ENCODE results near the gene UIMC1. TPM values are rescaled to one million over a fixed set of nuclear protein-coding genes. Genes with fewer than 3 reads are reported as not detected.

Gene UIMC1
- total RNA-seq, 2 donors from 2014 or later = 19.1 to 27.2 TPM

DNA sequence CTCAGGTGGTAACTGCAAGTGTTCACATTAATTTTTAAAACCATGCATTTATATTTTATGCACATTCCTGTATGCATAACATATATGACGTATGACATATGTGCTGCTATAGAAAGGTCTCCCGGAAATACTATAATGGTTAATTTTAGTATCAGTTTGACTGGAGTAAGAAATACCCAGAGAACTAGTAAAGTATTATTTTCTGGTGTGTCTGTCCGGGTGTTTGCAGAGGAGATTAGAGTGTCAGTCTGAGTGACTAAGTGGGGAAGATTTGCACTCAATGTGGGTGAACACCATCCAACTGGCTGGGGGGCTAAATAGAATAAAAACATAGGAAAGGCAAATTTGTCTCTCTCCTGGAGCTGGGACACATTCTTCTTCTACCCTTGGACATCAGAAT, 26.9 kb downstream of the UIMC1 start:
- WGBS, 2 donors = 67 to 78% methylated on average over 3 of the region's 3 CpGs
- Histone ChIP-seq H3K27me3 (no peaks in the 10 kb centered on the region), H3K4me3 (no peak overlapping the region), H3K36me3 (replicated peaks in 1 of 2; ENCODE audit: insufficient read depth in 1 of 2, low read depth in 2 of 2) (peaks cover 5 to 9% of the 10 kb centered on the region in 2 donors), H3K9me3 (no peaks in the 10 kb centered on the region), H3K4me1 (no peaks in the 10 kb centered on the region), H3K27ac (no peak overlapping the region)
- ATAC-seq = no peak
- TF ChIP-seq CTCF (IDR thresholded peaks at IDR 0.05) (no peak), POLR2A (IDR thresholded peaks at IDR 0.05) (no peak)
- intact Hi-C loops (cut with DNase I) = no loop called here
- no peak for DNase-seq

- Histone ChIP-seq H3K4me3 (no peak overlapping the region), H3K27ac (no peak overlapping the region), H3K9me3 (no peaks in the 10 kb centered on the region), H3K36me3 (replicated peaks in 1 of 2; ENCODE audit: insufficient read depth in 1 of 2, low read depth in 2 of 2) (peaks cover 0 to 6% of the 10 kb centered on the region in 2 donors), H3K27me3 (no peaks in the 10 kb centered on the region), H3K4me1 (peaks cover 3% of the 10 kb centered on the region)
- ATAC-seq (no peak), DNase-seq (no peak)
- WGBS, 2 donors = 47 to 58% methylated on average over 1 of the region's 1 CpG
- intact Hi-C loops (cut with DNase I) = no loop called here
- TF ChIP-seq POLR2A (IDR thresholded peaks at IDR 0.05) (no peak), CTCF (IDR thresholded peaks at IDR 0.05) (no peak)
Measured at GRCh38 chr5:176965633-176966032, 40.9 kb downstream of the UIMC1 start.

- Histone ChIP-seq H3K9me3 (no peaks in the 10 kb centered on the region), H3K4me3 (no peak overlapping the region), H3K27me3 (no peaks in the 10 kb centered on the region), H3K4me1 (no peaks in the 10 kb centered on the region), H3K27ac (no peak overlapping the region), H3K36me3 (replicated peaks in 1 of 2; ENCODE audit: insufficient read depth in 1 of 2, low read depth in 2 of 2) (peaks cover 0 to 2% of the 10 kb centered on the region in 2 donors)
- intact Hi-C loops (cut with DNase I) = no loop called here
- DNase-seq (no peak), ATAC-seq (no peak)
- 75 to 88% methylated on average over 3 of the region's 3 CpGs for WGBS, 2 donors
- TF ChIP-seq CTCF (IDR thresholded peaks at IDR 0.05) = peak in 6 of 7 experiments; percentile 11 to 45 (median 36)
- no peak for TF ChIP-seq POLR2A (IDR thresholded peaks at IDR 0.05)
Measured at GRCh38 chr5:176959051-176959450, 47.5 kb downstream of the UIMC1 start.

- no peak for TF ChIP-seq CTCF (IDR thresholded peaks at IDR 0.05)
- no peak for TF ChIP-seq POLR2A (IDR thresholded peaks at IDR 0.05)
- no peak for DNase-seq
- H3K36me3 ChIP-seq (replicated peaks in 1 of 2; ENCODE audit: insufficient read depth in 1 of 2, low read depth in 2 of 2) = peaks cover 0 to 5% of the 10 kb centered on the region in 2 donors
- no peak overlapping the region for H3K4me3 ChIP-seq
- H3K27ac ChIP-seq = no peak overlapping the region
- ATAC-seq = no peak
- no peaks in the 10 kb centered on the region for H3K27me3 ChIP-seq
- intact Hi-C loops (cut with DNase I) = no loop called here
- 69 to 76% methylated on average over 1 of the region's 1 CpG for WGBS, 2 donors
- H3K9me3 ChIP-seq = no peaks in the 10 kb centered on the region
- H3K4me1 ChIP-seq = no peaks in the 10 kb centered on the region
Measured at GRCh38 chr5:176956756-176957155, 49.8 kb downstream of the UIMC1 start.

GRCh38 chr5:176955895-176956294, 50.7 kb downstream of the UIMC1 start:
- Histone ChIP-seq H3K9me3 (no peaks in the 10 kb centered on the region), H3K36me3 (replicated peaks in 1 of 2; ENCODE audit: insufficient read depth in 1 of 2, low read depth in 2 of 2) (peaks cover 1 to 5% of the 10 kb centered on the region in 2 donors), H3K27ac (no peak overlapping the region), H3K4me3 (no peak overlapping the region), H3K27me3 (no peaks in the 10 kb centered on the region), H3K4me1 (no peaks in the 10 kb centered on the region)
- no peak for ATAC-seq
- intact Hi-C loops (cut with DNase I) = no loop called here
- TF ChIP-seq POLR2A (IDR thresholded peaks at IDR 0.05) = no peak
- no peak for TF ChIP-seq CTCF (IDR thresholded peaks at IDR 0.05)
- no peak for DNase-seq
